K562 (cell line): ENCODE measurements around the gene KCNN3. TPM values are rescaled to one million over a fixed set of nuclear protein-coding genes. Genes with fewer than 3 reads are reported as not detected.

ENCODE experiments used
- PURB ChIP-seq: sonication (generic); formaldehyde crosslinking; IDR thresholded peaks from 2 replicates; pipeline ENCODE4 v1.9.0; 2021; ENCODE audit warnings: low read depth, mild to moderate bottlenecking, missing genetic modification reagents
- SRSF1 ChIP-seq: fragments of 200-400 bp; formaldehyde crosslinking; IDR thresholded peaks from 2 replicates; pipeline ENCODE4 v1.6.1; 2017; ENCODE audit warnings: mild to moderate bottlenecking, low read depth, low read length, moderate library complexity
- polyA plus RNA-seq, 8 experiments: library from polyadenylated mRNA; depleted of rRNA in 4 of 8; stranded (reverse) in 5 of 8; unstranded in 3 of 8; fragments of >200 nt; fragmentation: Nextera tagmentation in 2 of 8; fragmentation: Illumina TruSeq in 1 of 8; extraction: Ambion mirVana in 2 of 8; extraction: Trizol in 1 of 8; gene quantifications; 2 replicates each; pipeline versions ENCODE4 v1.2.1 to v1.2.3, GENCODE V29; 2011 to 2014; ENCODE audit warnings: inconsistent platforms in 1 of 8, missing spikeins in 1 of 8
- total RNA-seq, 7 experiments: library from RNA; depleted of rRNA in 6 of 7; stranded (reverse); fragments of >200 nt in 6 of 7; fragmentation: Illumina TruSeq in 2 of 7; extraction: Trizol in 2 of 7; gene quantifications; 2 replicates each; pipeline versions ENCODE4 v1.2.1 to v1.2.3, GENCODE V29; 2011 to 2021; ENCODE audit warnings: low replicate concordance in 1 of 7
- TF ChIP-seq, protein P1 (sequence below): fragments of 450-650 bp; IDR thresholded peaks from 2 replicates; pipeline ENCODE4 v1.6.1; 2017; ENCODE audit warnings: mild to moderate bottlenecking, moderate library complexity
- TF ChIP-seq, protein P2 (sequence below): IDR thresholded peaks from 2 replicates; pipeline ENCODE4 v1.6.1; 2016; ENCODE audit warnings: missing genetic modification characterization, missing compliant biosample characterization
- TF ChIP-seq, protein P3 (sequence below): IDR thresholded peaks from 2 replicates; pipeline ENCODE4 v1.6.1; 2012; ENCODE audit warnings: low read depth, low read length, improper control_type of control experiment, borderline replicate concordance
- TF ChIP-seq, protein P4 (sequence below): fragments of 250-450 bp; sonication (Bioruptor Pico); IDR thresholded peaks from 2 replicates; pipeline ENCODE4 v1.4.0; 2020; ENCODE audit warnings: mild to moderate bottlenecking, moderate library complexity

The KCNN3 gene
- total and polyA plus RNA-seq, 9 of the 15 experiments (the other 6 are each of a cell fraction or from before 2014, with no cell fraction given) = 0.02 to 0.03 TPM; not detected in 7

DNA sequence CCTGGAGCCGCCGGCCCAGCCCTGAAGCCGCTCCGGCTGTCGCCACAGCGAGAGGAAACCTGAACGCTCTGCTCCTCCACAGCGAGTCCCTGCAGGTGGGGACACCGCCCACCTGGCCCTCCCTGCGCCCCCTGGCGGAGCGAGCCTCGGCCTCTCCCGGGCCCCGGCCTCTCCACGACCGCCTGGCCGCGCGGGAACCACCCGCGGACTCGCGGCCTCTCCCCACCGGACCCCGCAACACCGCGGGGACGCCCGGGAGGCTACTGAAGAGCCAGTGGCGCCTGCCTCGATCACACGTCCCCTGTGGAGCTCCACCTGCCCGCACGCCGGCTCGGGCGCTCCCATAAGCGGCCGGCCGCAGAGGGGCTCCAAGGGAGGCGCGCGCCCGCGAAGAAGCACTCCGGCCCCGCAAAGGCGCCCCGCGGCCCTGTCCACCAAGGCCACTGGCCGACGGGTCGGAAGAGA, 109.6 kb downstream of the KCNN3 start (continued):
- TF ChIP-seq PURB (CRISPR knock-in tag) (no peak), SRSF1 (no peak)
- TF ChIP-seq, protein P1, sequence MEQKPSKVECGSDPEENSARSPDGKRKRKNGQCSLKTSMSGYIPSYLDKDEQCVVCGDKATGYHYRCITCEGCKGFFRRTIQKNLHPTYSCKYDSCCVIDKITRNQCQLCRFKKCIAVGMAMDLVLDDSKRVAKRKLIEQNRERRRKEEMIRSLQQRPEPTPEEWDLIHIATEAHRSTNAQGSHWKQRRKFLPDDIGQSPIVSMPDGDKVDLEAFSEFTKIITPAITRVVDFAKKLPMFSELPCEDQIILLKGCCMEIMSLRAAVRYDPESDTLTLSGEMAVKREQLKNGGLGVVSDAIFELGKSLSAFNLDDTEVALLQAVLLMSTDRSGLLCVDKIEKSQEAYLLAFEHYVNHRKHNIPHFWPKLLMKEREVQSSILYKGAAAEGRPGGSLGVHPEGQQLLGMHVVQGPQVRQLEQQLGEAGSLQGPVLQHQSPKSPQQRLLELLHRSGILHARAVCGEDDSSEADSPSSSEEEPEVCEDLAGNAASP = no peak
- TF ChIP-seq, protein P2, sequence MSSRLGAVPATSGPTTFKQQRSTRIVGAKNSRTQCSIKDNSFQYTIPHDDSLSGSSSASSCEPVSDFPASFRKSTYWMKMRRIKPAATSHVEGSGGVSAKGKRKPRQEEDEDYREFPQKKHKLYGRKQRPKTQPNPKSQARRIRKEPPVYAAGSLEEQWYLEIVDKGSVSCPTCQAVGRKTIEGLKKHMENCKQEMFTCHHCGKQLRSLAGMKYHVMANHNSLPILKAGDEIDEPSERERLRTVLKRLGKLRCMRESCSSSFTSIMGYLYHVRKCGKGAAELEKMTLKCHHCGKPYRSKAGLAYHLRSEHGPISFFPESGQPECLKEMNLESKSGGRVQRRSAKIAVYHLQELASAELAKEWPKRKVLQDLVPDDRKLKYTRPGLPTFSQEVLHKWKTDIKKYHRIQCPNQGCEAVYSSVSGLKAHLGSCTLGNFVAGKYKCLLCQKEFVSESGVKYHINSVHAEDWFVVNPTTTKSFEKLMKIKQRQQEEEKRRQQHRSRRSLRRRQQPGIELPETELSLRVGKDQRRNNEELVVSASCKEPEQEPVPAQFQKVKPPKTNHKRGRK (tag) = no peak
- TF ChIP-seq, protein P3, sequence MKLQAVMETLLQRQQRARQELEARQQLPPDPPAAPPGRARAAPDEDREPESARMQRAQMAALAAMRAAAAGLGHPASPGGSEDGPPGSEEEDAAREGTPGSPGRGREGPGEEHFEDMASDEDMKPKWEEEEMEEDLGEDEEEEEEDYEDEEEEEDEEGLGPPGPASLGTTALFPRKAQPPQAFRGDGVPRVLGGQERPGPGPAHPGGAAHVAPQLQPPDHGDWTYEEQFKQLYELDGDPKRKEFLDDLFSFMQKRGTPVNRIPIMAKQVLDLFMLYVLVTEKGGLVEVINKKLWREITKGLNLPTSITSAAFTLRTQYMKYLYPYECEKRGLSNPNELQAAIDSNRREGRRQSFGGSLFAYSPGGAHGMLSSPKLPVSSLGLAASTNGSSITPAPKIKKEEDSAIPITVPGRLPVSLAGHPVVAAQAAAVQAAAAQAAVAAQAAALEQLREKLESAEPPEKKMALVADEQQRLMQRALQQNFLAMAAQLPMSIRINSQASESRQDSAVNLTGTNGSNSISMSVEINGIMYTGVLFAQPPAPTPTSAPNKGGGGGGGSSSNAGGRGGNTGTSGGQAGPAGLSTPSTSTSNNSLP = no peak
- TF ChIP-seq, protein P4, sequence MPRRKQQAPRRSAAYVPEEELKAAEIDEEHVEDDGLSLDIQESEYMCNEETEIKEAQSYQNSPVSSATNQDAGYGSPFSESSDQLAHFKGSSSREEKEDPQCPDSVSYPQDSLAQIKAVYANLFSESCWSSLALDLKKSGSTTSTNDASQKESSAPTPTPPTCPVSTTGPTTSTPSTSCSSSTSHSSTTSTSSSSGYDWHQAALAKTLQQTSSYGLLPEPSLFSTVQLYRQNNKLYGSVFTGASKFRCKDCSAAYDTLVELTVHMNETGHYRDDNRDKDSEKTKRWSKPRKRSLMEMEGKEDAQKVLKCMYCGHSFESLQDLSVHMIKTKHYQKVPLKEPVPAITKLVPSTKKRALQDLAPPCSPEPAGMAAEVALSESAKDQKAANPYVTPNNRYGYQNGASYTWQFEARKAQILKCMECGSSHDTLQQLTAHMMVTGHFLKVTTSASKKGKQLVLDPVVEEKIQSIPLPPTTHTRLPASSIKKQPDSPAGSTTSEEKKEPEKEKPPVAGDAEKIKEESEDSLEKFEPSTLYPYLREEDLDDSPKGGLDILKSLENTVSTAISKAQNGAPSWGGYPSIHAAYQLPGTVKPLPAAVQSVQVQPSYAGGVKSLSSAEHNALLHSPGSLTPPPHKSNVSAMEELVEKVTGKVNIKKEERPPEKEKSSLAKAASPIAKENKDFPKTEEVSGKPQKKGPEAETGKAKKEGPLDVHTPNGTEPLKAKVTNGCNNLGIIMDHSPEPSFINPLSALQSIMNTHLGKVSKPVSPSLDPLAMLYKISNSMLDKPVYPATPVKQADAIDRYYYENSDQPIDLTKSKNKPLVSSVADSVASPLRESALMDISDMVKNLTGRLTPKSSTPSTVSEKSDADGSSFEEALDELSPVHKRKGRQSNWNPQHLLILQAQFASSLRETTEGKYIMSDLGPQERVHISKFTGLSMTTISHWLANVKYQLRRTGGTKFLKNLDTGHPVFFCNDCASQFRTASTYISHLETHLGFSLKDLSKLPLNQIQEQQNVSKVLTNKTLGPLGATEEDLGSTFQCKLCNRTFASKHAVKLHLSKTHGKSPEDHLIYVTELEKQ (CRISPR knock-in tag) = no peak
